ENCODE results near the gene GOPC. TPM values are rescaled to one million over a fixed set of nuclear protein-coding genes. Genes with fewer than 3 reads are reported as not detected.

GOPC gene
- total RNA-seq, 1 experiment from 2014 or later = 49.5 TPM

GRCh38 chr6:117547688-117548621 is 54.4 kb downstream of the GOPC start:
- DNase-seq = no peak
- H3K36me3 ChIP-seq = no peaks in the 10 kb centered on the region
- H3K27me3 ChIP-seq = no peaks in the 10 kb centered on the region
- no peak overlapping the region for H3K4me3 ChIP-seq
- peaks cover 18% of the 10 kb centered on the region for H3K4me1 ChIP-seq
- H3K9me3 ChIP-seq (replicated peaks) = no peaks in the 10 kb centered on the region
- peak overlapping the region; percentile 49 for H3K27ac ChIP-seq

DNA sequence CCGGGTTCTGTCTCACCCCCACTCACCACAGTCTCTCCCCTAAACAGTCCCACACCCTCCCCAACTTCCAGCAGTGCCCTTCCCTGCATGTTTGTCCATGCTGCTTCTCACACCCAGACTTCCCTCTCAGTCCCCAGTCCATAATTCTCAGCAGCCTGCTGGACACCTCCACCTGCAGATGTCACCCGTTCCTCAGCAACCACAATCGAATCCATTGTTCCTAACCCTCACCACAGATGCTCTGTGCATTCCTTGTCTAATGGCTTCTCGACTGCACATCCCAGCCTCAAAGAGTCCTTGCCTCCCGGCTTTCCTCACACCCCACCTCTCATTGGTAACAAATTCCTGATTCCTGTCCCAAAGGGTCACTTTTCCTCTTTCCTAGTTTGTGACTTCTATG is 55.6 kb downstream of the GOPC start:
- no peak overlapping the region for H3K27ac ChIP-seq
- peaks cover 18% of the 10 kb centered on the region for H3K4me1 ChIP-seq
- DNase-seq = no peak
- no peak overlapping the region for H3K4me3 ChIP-seq
- H3K27me3 ChIP-seq = no peaks in the 10 kb centered on the region
- H3K36me3 ChIP-seq = peaks cover under 1% of the 10 kb centered on the region; the same call in 1 of the 2 replicates
- no peaks in the 10 kb centered on the region for H3K9me3 ChIP-seq (replicated peaks)

GRCh38 chr6:117545161-117545595 is 57.1 kb downstream of the GOPC start:
- no peak overlapping the region for H3K27ac ChIP-seq
- no peaks in the 10 kb centered on the region for H3K9me3 ChIP-seq (replicated peaks)
- DNase-seq = no peak

DNA sequence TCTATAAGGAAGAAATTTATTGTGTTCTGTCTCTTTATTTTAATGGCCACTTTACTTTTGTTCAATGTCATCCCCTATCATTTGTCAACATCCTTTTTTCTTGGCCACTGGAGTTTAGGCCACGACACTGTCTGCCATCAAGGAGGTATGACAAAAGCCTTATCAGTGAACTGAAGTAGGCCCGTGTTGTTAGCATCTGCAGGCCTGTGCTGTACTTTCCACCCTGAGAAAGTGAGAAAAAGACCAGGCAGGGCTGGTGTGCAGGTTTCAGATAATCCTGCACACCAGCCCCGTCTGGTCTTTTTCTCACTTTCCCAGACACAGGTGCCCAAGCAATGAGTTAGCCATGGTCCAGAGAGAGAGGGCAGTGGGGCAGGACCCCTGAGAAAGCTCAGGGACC is 57.6 kb downstream of the GOPC start:
- Histone ChIP-seq H3K27ac (no peak overlapping the region), H3K9me3 (replicated peaks) (no peaks in the 10 kb centered on the region), H3K4me1 (peaks cover 17% of the 10 kb centered on the region), H3K27me3 (no peaks in the 10 kb centered on the region), H3K36me3 (peaks cover 7% of the 10 kb centered on the region), H3K4me3 (no peak overlapping the region)
- DNase-seq = no peak

More at GRCh38 chr6:117545161-117545595, 57.1 kb downstream of the GOPC start:
- Histone ChIP-seq H3K4me3 (no peak overlapping the region), H3K27me3 (no peaks in the 10 kb centered on the region), H3K4me1 (peaks cover 18% of the 10 kb centered on the region), H3K36me3 (peaks cover 7% of the 10 kb centered on the region)

GRCh38 chr6:117542493-117542892 is 59.8 kb downstream of the GOPC start:
- H3K9me3 ChIP-seq (replicated peaks) = no peaks in the 10 kb centered on the region
- no peak for DNase-seq
- peaks cover 8% of the 10 kb centered on the region; the same call in 1 of the 2 replicates for H3K4me1 ChIP-seq
- H3K27ac ChIP-seq = no peak overlapping the region
- H3K4me3 ChIP-seq = no peak overlapping the region
- peaks cover 7% of the 10 kb centered on the region for H3K36me3 ChIP-seq
- H3K27me3 ChIP-seq = no peaks in the 10 kb centered on the region

- no peak overlapping the region for H3K4me3 ChIP-seq
- peaks cover 8% of the 10 kb centered on the region; the same call in 1 of the 2 replicates for H3K4me1 ChIP-seq
- no peaks in the 10 kb centered on the region; the same call in 1 of the 2 replicates for H3K9me3 ChIP-seq (replicated peaks)
- no peaks in the 10 kb centered on the region for H3K27me3 ChIP-seq
- peaks cover 7% of the 10 kb centered on the region for H3K36me3 ChIP-seq
- DNase-seq = no peak
- no peak overlapping the region for H3K27ac ChIP-seq
Measured at GRCh38 chr6:117540670-117541069, 61.6 kb downstream of the GOPC start.

DNA sequence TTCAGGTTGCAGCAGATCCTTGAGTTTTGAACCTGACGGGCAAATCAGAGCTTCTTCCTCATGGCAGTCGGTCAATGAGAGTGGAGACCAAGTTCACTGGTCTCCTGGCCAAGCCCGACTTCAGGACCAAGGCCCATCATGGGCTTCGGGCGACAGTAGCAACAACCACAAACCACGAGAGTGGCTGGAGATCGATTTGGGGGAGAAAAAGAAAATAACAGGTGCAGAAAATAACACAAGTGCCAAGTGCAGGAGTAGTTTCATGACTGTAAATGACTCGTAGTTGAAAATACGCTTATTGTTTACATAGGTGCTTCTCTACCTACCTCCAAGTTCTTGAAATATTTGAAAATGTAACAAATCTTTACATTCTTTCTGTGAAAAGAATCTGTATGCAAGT is 63.7 kb downstream of the GOPC start:
- H3K36me3 ChIP-seq = peaks cover 7% of the 10 kb centered on the region
- no peak overlapping the region for H3K27ac ChIP-seq

DNA sequence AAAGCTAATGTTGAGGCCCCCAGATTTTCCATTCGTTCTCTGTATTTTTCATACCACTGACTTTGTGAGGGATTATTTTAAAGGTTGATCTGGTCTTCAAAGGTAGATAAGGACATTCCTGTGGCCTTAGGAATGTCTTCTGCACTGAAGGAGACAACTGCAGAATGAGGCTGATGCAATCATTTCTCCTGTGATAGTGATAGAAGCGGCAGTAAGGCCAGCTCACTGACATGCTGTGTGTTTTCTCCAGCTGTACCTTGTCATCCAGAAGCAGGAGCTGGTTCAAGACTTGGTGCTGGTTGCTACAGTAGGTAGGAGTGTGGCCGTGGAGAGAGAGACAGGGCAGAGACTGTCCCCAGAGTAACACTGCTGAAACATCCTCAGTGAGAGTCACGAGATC is 66.0 kb downstream of the GOPC start:
- Histone ChIP-seq H3K27me3 (no peaks in the 10 kb centered on the region), H3K9me3 (replicated peaks) (no peaks in the 10 kb centered on the region; the same call in 1 of the 2 replicates), H3K4me1 (peaks cover 4% of the 10 kb centered on the region; the same call in 1 of the 2 replicates), H3K4me3 (no peak overlapping the region), H3K36me3 (peaks cover 4% of the 10 kb centered on the region), H3K27ac (no peak overlapping the region)
- no peak for DNase-seq

More for the DNA sequence above, 63.7 kb downstream of the GOPC start:
- DNase-seq = peak in 1 of 2 experiments; percentile 60
- no peak overlapping the region for H3K4me3 ChIP-seq
- no peaks in the 10 kb centered on the region for H3K27me3 ChIP-seq
- peaks cover 4% of the 10 kb centered on the region; the same call in 1 of the 2 replicates for H3K4me1 ChIP-seq
- no peaks in the 10 kb centered on the region; the same call in 1 of the 2 replicates for H3K9me3 ChIP-seq (replicated peaks)

DNA sequence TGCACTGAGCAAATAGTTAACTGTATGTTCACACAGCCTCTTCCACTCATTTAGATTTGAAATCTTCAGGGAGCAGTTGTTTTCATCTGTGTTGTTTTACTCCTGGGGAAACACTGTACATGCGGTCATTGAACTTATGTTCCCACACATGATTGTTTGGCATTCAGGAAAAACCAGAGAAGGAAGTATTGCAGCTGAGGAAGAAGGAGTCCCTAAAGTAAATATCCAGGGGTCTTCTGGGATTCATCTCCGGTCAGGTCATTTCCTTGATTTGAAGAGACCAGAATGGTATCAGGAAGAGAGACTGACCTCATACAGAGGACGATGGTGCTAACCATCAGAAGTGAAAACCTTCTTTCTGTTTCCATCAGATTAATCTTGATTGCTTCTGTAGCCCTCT is 67.3 kb downstream of the GOPC start:
- peaks cover 4% of the 10 kb centered on the region; the same call in 1 of the 2 replicates for H3K4me1 ChIP-seq
- H3K27ac ChIP-seq = no peak overlapping the region
- no peak overlapping the region for H3K4me3 ChIP-seq
- no peak for DNase-seq
- no peaks in the 10 kb centered on the region; the same call in 1 of the 2 replicates for H3K9me3 ChIP-seq (replicated peaks)
- H3K27me3 ChIP-seq = no peaks in the 10 kb centered on the region
- no peaks in the 10 kb centered on the region for H3K36me3 ChIP-seq

DNA sequence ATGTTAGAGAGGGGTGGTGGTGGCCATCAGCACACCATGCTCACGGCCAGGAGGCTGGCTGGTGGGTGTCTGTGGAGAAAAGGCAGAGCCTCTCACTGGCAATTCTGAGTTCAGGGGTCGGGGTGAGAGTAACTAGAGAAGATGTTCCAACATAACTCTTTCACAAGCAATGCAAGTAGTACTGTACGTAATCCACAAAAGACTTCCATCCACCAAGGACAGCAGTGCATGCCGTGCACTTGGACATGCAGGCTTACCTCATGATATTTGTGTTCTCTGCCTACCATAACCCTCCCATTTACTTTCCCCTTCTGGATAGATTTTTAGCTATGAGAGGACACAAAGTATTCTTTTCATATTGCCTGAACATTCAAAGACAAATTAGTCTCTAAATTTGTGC is 68.5 kb downstream of the GOPC start:
- H3K4me3 ChIP-seq = no peak overlapping the region

GRCh38 chr6:117531809-117532725 is 70.2 kb downstream of the GOPC start:
- DNase-seq = no peak
- H3K4me3 ChIP-seq = no peak overlapping the region
- no peaks in the 10 kb centered on the region for H3K27me3 ChIP-seq
- no peak overlapping the region for H3K27ac ChIP-seq
- no peaks in the 10 kb centered on the region for H3K4me1 ChIP-seq
- H3K36me3 ChIP-seq = no peaks in the 10 kb centered on the region
- H3K9me3 ChIP-seq (replicated peaks) = no peaks in the 10 kb centered on the region; the same call in 1 of the 2 replicates

More for the DNA sequence above, 68.5 kb downstream of the GOPC start:
- peaks cover 3% of the 10 kb centered on the region; the same call in 1 of the 2 replicates for H3K4me1 ChIP-seq
- no peaks in the 10 kb centered on the region for H3K27me3 ChIP-seq
- H3K36me3 ChIP-seq = no peaks in the 10 kb centered on the region
- H3K9me3 ChIP-seq (replicated peaks) = no peaks in the 10 kb centered on the region; the same call in 1 of the 2 replicates
- DNase-seq = no peak
- no peak overlapping the region for H3K27ac ChIP-seq

DNA sequence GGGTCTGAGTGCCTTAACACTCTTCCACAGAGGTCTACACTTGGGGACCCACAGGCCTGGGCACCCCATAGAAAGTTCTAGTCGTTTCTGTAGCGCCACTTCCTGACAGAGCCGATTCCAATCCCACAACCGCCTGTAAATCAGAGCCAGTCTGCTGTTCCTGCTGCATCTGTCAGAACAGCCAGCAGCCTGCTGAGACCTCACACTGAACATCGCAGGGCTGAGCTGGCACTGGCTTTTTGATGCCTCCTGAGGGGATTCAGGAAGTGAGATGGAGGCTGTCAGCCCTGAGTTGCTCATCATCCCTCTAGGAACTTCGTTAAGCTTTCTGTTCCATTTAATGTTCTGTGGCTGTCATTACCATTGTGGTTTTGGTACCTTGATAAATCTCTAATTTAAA is 71.0 kb downstream of the GOPC start:
- Histone ChIP-seq H3K36me3 (no peaks in the 10 kb centered on the region), H3K4me1 (no peaks in the 10 kb centered on the region), H3K4me3 (no peak overlapping the region), H3K9me3 (replicated peaks) (no peaks in the 10 kb centered on the region; the same call in 1 of the 2 replicates), H3K27ac (no peak overlapping the region), H3K27me3 (no peaks in the 10 kb centered on the region)
- no peak for DNase-seq

- Histone ChIP-seq H3K9me3 (replicated peaks) (no peaks in the 10 kb centered on the region), H3K27ac (no peak overlapping the region), H3K27me3 (no peaks in the 10 kb centered on the region), H3K36me3 (no peaks in the 10 kb centered on the region), H3K4me3 (no peak overlapping the region), H3K4me1 (no peaks in the 10 kb centered on the region)
- DNase-seq = no peak
Measured at GRCh38 chr6:117530467-117531242, 71.7 kb downstream of the GOPC start.

DNA sequence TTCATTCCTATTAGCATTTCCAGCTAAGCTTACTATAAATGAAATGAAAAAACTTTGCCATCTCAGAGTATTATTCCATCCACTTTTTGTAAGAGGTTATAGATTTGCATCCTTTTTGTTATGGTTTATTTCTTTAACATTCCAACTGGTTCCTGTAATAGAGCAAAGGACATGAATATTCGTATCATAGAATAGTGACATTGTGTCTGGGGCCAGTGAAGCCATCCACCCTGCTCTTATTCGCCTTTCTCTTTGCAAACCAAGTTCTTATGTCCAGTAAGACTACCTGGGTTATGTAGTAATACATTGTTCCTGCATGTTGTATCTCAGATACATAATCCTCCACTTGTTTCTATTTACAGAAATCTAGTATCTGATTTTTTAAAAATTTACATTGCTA is 76.7 kb downstream of the GOPC start:
- no peaks in the 10 kb centered on the region for H3K27me3 ChIP-seq
- H3K9me3 ChIP-seq (replicated peaks) = no peaks in the 10 kb centered on the region
- DNase-seq = no peak
- no peak overlapping the region for H3K4me3 ChIP-seq
- H3K4me1 ChIP-seq = no peaks in the 10 kb centered on the region
- no peaks in the 10 kb centered on the region for H3K36me3 ChIP-seq
- no peak overlapping the region for H3K27ac ChIP-seq
